T47D (cell line): ENCODE data around the gene HM13.
"Not testable (repeated sequence)": the region's sequence is repeated elsewhere in the genome, so short reads cannot be mapped to it uniquely, and the experiment has no call there.

Experiments
- DNase-seq, 2 experiments: peaks; one replicate each; pipeline versions ENCODE4 v3.0.0 to v3.0.0-alpha.2; 2011 to 2012; ENCODE audit warnings: low read depth in 1 of 2, low spot score in 1 of 2
- JUND ChIP-seq: IDR thresholded peaks from 2 replicates; pipeline ENCODE4 v1.6.1; 2012; ENCODE audit warnings: low read depth
- in situ Hi-C: cut with HindIII; loops from 2 replicates; pipeline ENCODE4 v1.10.0; 2016; ENCODE audit warnings: low sequenced_read_pairs, low pct_unique_long_range_greater_than_20kb

HM13 gene

GRCh38 chr20:31606804-31607639, 92.8 kb downstream of the HM13 start:
- in situ Hi-C loops = no loop called here
- DNase-seq = peak in 1 of 2 experiments; percentile 78
- TF ChIP-seq JUND = 0 out of 2 replicates have a peak, but pooled peaks have one; percentile 5

- TF ChIP-seq JUND = no peak
- in situ Hi-C loops = no loop called here
- DNase-seq = no peak
Measured at GRCh38 chr20:31607640-31608250, 93.5 kb downstream of the HM13 start.

GRCh38 chr20:31608251-31608945, 94.2 kb downstream of the HM13 start:
- in situ Hi-C loops = no loop called here
- peak; percentile 10; the same call in 1 of the 2 replicates for TF ChIP-seq JUND
- DNase-seq = peak; percentile 55 to 93

GRCh38 chr20:31612271-31612640, 98.0 kb downstream of the HM13 start:
- in situ Hi-C loops, DNase-seq: not testable (repeated sequence)

- no peak for TF ChIP-seq JUND
- in situ Hi-C loops = no loop called here
- DNase-seq = no peak
Measured at GRCh38 chr20:31615416-31615815, 101.2 kb downstream of the HM13 start.

- TF ChIP-seq JUND = no peak
- no peak for DNase-seq
- in situ Hi-C loops = no loop called here
Measured at GRCh38 chr20:31617432-31618104, 103.3 kb downstream of the HM13 start.
